ENCODE measurements around the gene AGTR1. TPM values are rescaled to one million over a fixed set of nuclear protein-coding genes. Genes with fewer than 3 reads are reported as not detected.

The AGTR1 gene
- total and polyA plus RNA-seq, 10 donors = 0.43 to 24.7 (median 4.6) TPM

GRCh38 chr3:148705314-148705713 is 7.6 kb downstream of the AGTR1 start:
- Histone ChIP-seq H3K4me1 (peaks cover 0 to 3% (median 0%) of the 10 kb centered on the region in 6 donors), H3K27ac (no peak overlapping the region), H3K27me3 (replicated peaks in 1 of 7) (peaks cover 0 to 7% (median 0%) of the 10 kb centered on the region in 7 donors), H3K4me3 (no peak overlapping the region), H3K36me3 (no peaks in the 10 kb centered on the region), H3K9me3 (no peaks in the 10 kb centered on the region)
- TF ChIP-seq CTCF (IDR thresholded peaks at IDR 0.05 in 8 of 11, conservative IDR thresholded peaks at IDR 0.05 in 3 of 11) (no peak), POLR2AphosphoS5 (IDR thresholded peaks at IDR 0.05) (no peak), POLR2A (IDR thresholded peaks at IDR 0.05) (no peak)
- intact Hi-C loops (cut with DNase I; ENCODE audit: low total_unique reads) = no loop called here
- DNase-seq = no peak

DNA sequence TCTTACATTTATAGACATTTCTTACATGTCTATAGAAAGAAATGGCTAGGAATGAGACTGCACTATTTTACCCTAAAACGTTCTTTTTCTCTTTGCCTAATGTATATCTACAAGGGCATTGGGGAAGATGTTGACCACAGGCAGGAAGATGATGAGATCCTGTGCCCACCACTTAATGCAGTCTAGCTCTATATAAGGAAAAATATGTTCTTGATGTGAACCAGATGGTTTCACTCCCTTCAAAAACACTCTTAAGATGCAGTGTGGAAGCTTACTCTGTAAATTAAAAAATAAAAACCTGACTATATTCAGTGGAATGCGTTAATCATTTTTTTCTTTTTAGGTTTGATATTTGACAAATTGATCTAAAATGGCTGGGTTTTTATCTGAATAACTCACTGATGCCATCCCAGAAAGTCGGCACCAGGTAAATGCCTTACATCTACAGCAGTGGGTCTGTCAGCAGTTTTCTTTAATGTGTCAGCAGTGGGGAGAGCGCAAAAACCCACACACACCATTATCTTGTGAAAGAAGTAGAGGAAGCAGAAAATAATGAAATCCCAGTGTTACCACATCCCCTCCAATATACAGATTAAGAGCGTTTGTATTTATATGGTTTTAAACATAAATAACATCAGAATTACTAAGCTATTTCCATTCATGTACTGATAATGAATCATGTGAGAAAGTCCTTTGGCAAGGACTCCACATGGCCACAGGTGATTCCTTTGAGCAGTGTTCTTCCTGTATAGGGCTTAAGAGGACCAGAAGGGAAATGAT is 10.1 kb downstream of the AGTR1 start:
- H3K9me3 ChIP-seq = no peaks in the 10 kb centered on the region
- no peaks in the 10 kb centered on the region for H3K36me3 ChIP-seq
- no peak overlapping the region for H3K27ac ChIP-seq
- H3K4me1 ChIP-seq = peaks cover 0 to 3% (median 0%) of the 10 kb centered on the region in 6 donors
- WGBS, 5 donors = 47 to 56% (median 53%) methylated on average over 5 of the region's 5 CpGs
- intact Hi-C loops (cut with DNase I; ENCODE audit: low total_unique reads) = no loop called here
- no peak for TF ChIP-seq POLR2A (IDR thresholded peaks at IDR 0.05)
- no peak for TF ChIP-seq POLR2AphosphoS5 (IDR thresholded peaks at IDR 0.05)
- TF ChIP-seq CTCF (IDR thresholded peaks at IDR 0.05 in 8 of 11, conservative IDR thresholded peaks at IDR 0.05 in 3 of 11) = no peak
- no peak for DNase-seq
- H3K4me3 ChIP-seq = no peak overlapping the region
- no peaks in the 10 kb centered on the region for H3K27me3 ChIP-seq (replicated peaks in 1 of 7)

DNA sequence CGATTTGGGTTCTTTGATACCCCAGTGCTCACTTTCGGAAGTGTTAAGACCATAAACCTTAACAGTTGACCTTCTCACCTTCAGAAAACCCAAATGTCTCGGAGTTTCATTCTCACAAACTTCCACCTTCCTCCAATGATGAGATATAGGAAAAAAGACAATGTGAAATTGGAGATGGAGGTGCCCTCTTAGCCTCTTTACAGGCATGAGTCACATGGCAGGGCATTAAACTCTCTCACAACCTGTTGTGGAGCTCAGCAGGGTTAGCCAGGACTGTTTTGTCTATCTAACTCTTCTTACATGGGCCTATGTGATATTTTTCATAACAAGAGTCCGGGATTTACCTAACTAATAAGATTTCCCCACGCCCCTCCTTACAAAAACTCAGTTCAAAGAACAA is 10.7 kb downstream of the AGTR1 start:
- WGBS, 5 donors = 72 to 75% (median 73%) methylated on average over 5 of the region's 5 CpGs
- no peak overlapping the region for H3K27ac ChIP-seq
- DNase-seq = no peak
- H3K36me3 ChIP-seq = no peaks in the 10 kb centered on the region
- TF ChIP-seq POLR2AphosphoS5 (IDR thresholded peaks at IDR 0.05) (no peak), POLR2A (IDR thresholded peaks at IDR 0.05) (no peak), CTCF (IDR thresholded peaks at IDR 0.05 in 8 of 11, conservative IDR thresholded peaks at IDR 0.05 in 3 of 11) (no peak)
- peaks cover 0 to 3% (median 0%) of the 10 kb centered on the region in 6 donors for H3K4me1 ChIP-seq
- no peak overlapping the region for H3K4me3 ChIP-seq
- intact Hi-C loops (cut with DNase I; ENCODE audit: low total_unique reads) = no loop called here
- H3K9me3 ChIP-seq = no peaks in the 10 kb centered on the region
- no peaks in the 10 kb centered on the region for H3K27me3 ChIP-seq (replicated peaks in 1 of 7)

DNA sequence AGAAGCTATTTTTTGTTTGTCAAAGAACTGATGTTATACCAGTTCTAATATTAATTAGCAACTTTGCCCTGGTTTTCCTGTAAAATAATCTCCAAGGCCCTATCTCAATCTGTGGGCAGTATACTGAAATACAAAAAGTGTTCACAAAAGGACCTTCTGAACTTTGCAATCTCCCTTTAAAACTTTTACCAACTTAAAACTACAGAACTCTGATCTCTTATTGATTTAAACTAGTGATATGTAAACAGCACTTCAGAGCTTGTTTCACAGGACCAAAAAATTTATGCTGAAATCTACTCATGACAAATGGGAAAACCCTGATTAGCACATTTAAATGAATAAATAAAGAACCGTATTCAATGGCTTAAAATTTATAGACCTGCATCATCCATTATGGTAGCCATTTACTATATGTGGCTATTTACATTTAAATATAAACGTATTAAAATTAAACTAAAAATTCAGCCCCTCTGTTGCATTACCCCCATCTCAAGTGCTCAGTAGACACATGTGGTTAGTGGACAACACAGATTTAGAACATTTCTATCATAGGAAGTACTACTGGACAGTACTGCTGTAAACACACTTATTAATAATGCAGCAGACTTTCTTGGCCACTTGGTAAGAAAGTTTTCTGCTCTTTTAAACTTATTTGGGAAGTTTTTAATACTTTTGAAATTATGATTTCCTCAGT is 12.0 kb downstream of the AGTR1 start:
- WGBS, 5 donors = 85 to 94% (median 91%) methylated on average over 2 of the region's 2 CpGs
- no peaks in the 10 kb centered on the region for H3K36me3 ChIP-seq
- peaks cover 0 to 3% (median 0%) of the 10 kb centered on the region in 6 donors for H3K4me1 ChIP-seq
- H3K9me3 ChIP-seq = no peaks in the 10 kb centered on the region
- no peak for TF ChIP-seq POLR2A (IDR thresholded peaks at IDR 0.05)
- no peak for TF ChIP-seq CTCF (IDR thresholded peaks at IDR 0.05 in 8 of 11, conservative IDR thresholded peaks at IDR 0.05 in 3 of 11)
- no peak for TF ChIP-seq POLR2AphosphoS5 (IDR thresholded peaks at IDR 0.05)
- H3K27me3 ChIP-seq (replicated peaks in 1 of 7) = no peaks in the 10 kb centered on the region
- H3K27ac ChIP-seq = no peak overlapping the region
- H3K4me3 ChIP-seq = no peak overlapping the region
- DNase-seq = no peak
- intact Hi-C loops (cut with DNase I; ENCODE audit: low total_unique reads) = no loop called here
